Activated T-helper 9 cell treated with anti-CD3 and anti-CD28 coated beads, Interleukin-2, amount 50 U/mL, for 16 hours (primary cell): ENCODE measurements around the gene NBPF19.
A peak's percentile ranks its signal among the peaks of the same experiment; 100 is the strongest.
"Not testable (repeated sequence)": the region's sequence is repeated elsewhere in the genome, so short reads cannot be mapped to it uniquely, and the experiment has no call there.

Experiments used
- DNase-seq: peaks from one replicate; pipeline ENCODE4 v3.0.0-alpha.2; 2020; ENCODE audit warnings: low read depth

NBPF19 gene

GRCh38 chr1:149474745-149475144, at the start of gene NBPF19:
NBPF19 (plus strand) TSS chr1:149475045; CDS start chr1:149475933, 888 bp downstream.
- DNase-seq: not testable (repeated sequence)

- not testable (repeated sequence) for DNase-seq
Observed at GRCh38 chr1:149428317-149428716, 46.5 kb upstream of the NBPF19 start.

- DNase-seq: not testable (repeated sequence)
Observed at GRCh38 chr1:149445451-149445850, 29.4 kb upstream of the NBPF19 start.

GRCh38 chr1:149452196-149452595, 22.6 kb upstream of the NBPF19 start:
- DNase-seq: not testable (repeated sequence)

GRCh38 chr1:149452652-149453051, 22.2 kb upstream of the NBPF19 start:
- DNase-seq: not testable (repeated sequence)

GRCh38 chr1:149558350-149558825, 83.5 kb downstream of the NBPF19 start:
- DNase-seq: peak; percentile 28

GRCh38 chr1:149561806-149562205, 87.0 kb downstream of the NBPF19 start:
- DNase-seq: not testable (repeated sequence)

- DNase-seq: not testable (repeated sequence)
Observed at GRCh38 chr1:149565485-149565884, 90.6 kb downstream of the NBPF19 start.

GRCh38 chr1:149572763-149573162, 97.9 kb downstream of the NBPF19 start:
- DNase-seq: not testable (repeated sequence)

GRCh38 chr1:149585592-149585991, 110.7 kb downstream of the NBPF19 start:
- peak; percentile 2 for DNase-seq
